ENCODE data around the gene GPC5. TPM values are rescaled to one million over a fixed set of nuclear protein-coding genes. Genes with fewer than 3 reads are reported as not detected.
"Not testable (repeated sequence)": the region's sequence is repeated elsewhere in the genome, so short reads cannot be mapped to it uniquely, and the experiment has no call there.

Gene GPC5
- total and polyA plus RNA-seq, 4 donors, result 0.51 to 22.4 (median 2.0) TPM

- no peak for TF ChIP-seq FOXA1 (IDR thresholded peaks at IDR 0.05)
- no peak for TF ChIP-seq RXRA (IDR thresholded peaks at IDR 0.05)
- TF ChIP-seq HNF4A (conservative IDR thresholded peaks at IDR 0.05), result no peak
- no peak for TF ChIP-seq HNF4G (IDR thresholded peaks at IDR 0.05)
- no peak for TF ChIP-seq CTCF (IDR thresholded peaks at IDR 0.05; ENCODE audit: low read depth, low read length, missing input control)
- TF ChIP-seq YY1 (IDR thresholded peaks at IDR 0.05), result no peak
- no peak for TF ChIP-seq TAF1 (conservative IDR thresholded peaks at IDR 0.05)
- no peak for TF ChIP-seq EGR1 (IDR thresholded peaks at IDR 0.05; ENCODE audit: low read depth in 2 of 2)
- no peak for TF ChIP-seq MAX (IDR thresholded peaks at IDR 0.05)
- TF ChIP-seq JUND (IDR thresholded peaks at IDR 0.05), result no peak
- TF ChIP-seq REST (IDR thresholded peaks at IDR 0.05), result no peak
- WGBS, result 73% methylated on average over 2 of the region's 2 CpGs
- Histone ChIP-seq H3K36me3 (ENCODE audit: control insufficient read depth in 4 of 4, insufficient read depth in 3 of 4, low read depth in 1 of 4, low read length in 3 of 4) (no peaks in the 10 kb centered on the region), H3K27ac (ENCODE audit: low read depth in 1 of 2, low read length in 2 of 2) (no peak overlapping the region), H3K9me3 (ENCODE audit: control insufficient read depth in 4 of 4, low read length in 3 of 4) (peaks cover 0 to 6% (median 0%) of the 10 kb centered on the region in 4 donors), H3K4me3 (ENCODE audit: low read depth in 1 of 3, low read length in 3 of 3) (no peak overlapping the region), H3K27me3 (ENCODE audit: control insufficient read depth in 4 of 4, insufficient read depth in 4 of 4, low read length in 3 of 4) (no peaks in the 10 kb centered on the region), H3K9ac (ENCODE audit: low read depth in 1 of 2, low read length in 2 of 2) (no peak overlapping the region), H3K4me1 (ENCODE audit: control insufficient read depth in 4 of 4, insufficient read depth in 4 of 4, low read length in 3 of 4) (no peaks in the 10 kb centered on the region)
- DNase-seq (ENCODE audit: low spot score), result no peak
These were observed 1340.9 kb downstream of the GPC5 start for GRCh38 chr13:92739306-92739818.

DNA sequence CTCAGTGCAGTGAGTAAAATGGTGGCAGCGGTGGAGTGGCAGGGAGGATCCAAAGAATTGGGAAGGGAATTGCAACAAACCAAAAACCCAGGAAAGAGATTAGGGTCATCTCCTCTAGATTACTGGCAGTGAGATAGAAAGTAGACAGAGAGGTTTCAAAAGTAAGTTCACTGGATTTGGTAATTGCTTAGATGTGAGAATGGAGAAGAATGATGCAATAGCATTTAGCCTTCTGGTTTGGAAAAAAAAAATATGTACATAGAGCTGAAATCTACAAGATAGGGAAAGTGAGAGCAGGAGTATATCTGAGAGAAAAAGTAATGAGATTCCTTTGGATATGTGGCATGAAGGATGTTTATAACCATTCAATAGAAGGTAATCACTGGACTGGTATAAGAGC lies 1345.6 kb downstream of the GPC5 start:
- H3K9ac ChIP-seq (ENCODE audit: low read depth in 1 of 2, low read length in 2 of 2), result no peak overlapping the region
- DNase-seq (ENCODE audit: low spot score), result no peak
- TF ChIP-seq YY1 (IDR thresholded peaks at IDR 0.05), result no peak
- H3K27ac ChIP-seq (ENCODE audit: low read depth in 1 of 2, low read length in 2 of 2), result no peak overlapping the region
- H3K27me3 ChIP-seq (ENCODE audit: control insufficient read depth in 4 of 4, insufficient read depth in 4 of 4, low read length in 3 of 4), result no peaks in the 10 kb centered on the region
- H3K9me3 ChIP-seq (ENCODE audit: control insufficient read depth in 4 of 4, low read length in 3 of 4), result no peaks in the 10 kb centered on the region
- H3K4me1 ChIP-seq (ENCODE audit: control insufficient read depth in 4 of 4, insufficient read depth in 4 of 4, low read length in 3 of 4), result no peaks in the 10 kb centered on the region
- no peak overlapping the region for H3K4me3 ChIP-seq (ENCODE audit: low read depth in 1 of 3, low read length in 3 of 3)
- H3K36me3 ChIP-seq (ENCODE audit: control insufficient read depth in 4 of 4, insufficient read depth in 3 of 4, low read depth in 1 of 4, low read length in 3 of 4), result no peaks in the 10 kb centered on the region
- 96% methylated on average over 1 of the region's 1 CpG for WGBS

DNA sequence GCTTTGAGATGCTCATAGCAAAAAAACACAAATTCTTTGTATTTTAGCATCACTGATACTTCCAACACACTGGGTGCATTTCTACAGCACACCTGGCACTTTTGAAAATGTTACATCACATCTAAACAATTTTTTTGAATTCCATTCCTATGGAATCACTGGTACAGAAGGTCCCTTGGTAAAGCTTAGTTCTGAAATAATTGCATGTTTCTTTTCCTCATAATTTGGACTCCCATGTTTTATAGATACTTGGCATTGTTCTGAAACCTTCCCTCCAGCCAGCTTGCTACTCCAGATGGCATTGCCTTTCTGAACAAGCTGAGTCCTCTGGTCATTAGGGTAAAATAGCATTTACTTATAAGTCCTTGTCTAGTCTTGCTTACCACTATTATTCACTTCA lies 1346.8 kb downstream of the GPC5 start:
- H3K27ac ChIP-seq (ENCODE audit: low read depth in 1 of 2, low read length in 2 of 2), result no peak overlapping the region
- TF ChIP-seq HNF4G (IDR thresholded peaks at IDR 0.05), result no peak
- no peak for TF ChIP-seq RAD21 (IDR thresholded peaks at IDR 0.05)
- TF ChIP-seq GABPA (IDR thresholded peaks at IDR 0.05 in 1 of 2, conservative IDR thresholded peaks at IDR 0.05 in 1 of 2), result no peak
- TF ChIP-seq SP1 (IDR thresholded peaks at IDR 0.05), result no peak
- TF ChIP-seq MAX (IDR thresholded peaks at IDR 0.05), result no peak
- TF ChIP-seq RXRA (IDR thresholded peaks at IDR 0.05), result no peak
- no peak for TF ChIP-seq TAF1 (conservative IDR thresholded peaks at IDR 0.05)
- TF ChIP-seq, protein P1, sequence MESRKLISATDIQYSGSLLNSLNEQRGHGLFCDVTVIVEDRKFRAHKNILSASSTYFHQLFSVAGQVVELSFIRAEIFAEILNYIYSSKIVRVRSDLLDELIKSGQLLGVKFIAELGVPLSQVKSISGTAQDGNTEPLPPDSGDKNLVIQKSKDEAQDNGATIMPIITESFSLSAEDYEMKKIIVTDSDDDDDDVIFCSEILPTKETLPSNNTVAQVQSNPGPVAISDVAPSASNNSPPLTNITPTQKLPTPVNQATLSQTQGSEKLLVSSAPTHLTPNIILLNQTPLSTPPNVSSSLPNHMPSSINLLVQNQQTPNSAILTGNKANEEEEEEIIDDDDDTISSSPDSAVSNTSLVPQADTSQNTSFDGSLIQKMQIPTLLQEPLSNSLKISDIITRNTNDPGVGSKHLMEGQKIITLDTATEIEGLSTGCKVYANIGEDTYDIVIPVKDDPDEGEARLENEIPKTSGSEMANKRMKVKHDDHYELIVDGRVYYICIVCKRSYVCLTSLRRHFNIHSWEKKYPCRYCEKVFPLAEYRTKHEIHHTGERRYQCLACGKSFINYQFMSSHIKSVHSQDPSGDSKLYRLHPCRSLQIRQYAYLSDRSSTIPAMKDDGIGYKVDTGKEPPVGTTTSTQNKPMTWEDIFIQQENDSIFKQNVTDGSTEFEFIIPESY (IDR thresholded peaks at IDR 0.05), result no peak
- no peak for TF ChIP-seq FOXA2 (IDR thresholded peaks at IDR 0.05)
- no peaks in the 10 kb centered on the region for H3K36me3 ChIP-seq (ENCODE audit: control insufficient read depth in 4 of 4, insufficient read depth in 3 of 4, low read depth in 1 of 4, low read length in 3 of 4)
- H3K4me3 ChIP-seq (ENCODE audit: low read depth in 1 of 3, low read length in 3 of 3), result no peak overlapping the region
- no peaks in the 10 kb centered on the region for H3K9me3 ChIP-seq (ENCODE audit: control insufficient read depth in 4 of 4, low read length in 3 of 4)
- no peaks in the 10 kb centered on the region for H3K27me3 ChIP-seq (ENCODE audit: control insufficient read depth in 4 of 4, insufficient read depth in 4 of 4, low read length in 3 of 4)
- H3K9ac ChIP-seq (ENCODE audit: low read depth in 1 of 2, low read length in 2 of 2), result no peak overlapping the region
- no peaks in the 10 kb centered on the region for H3K4me1 ChIP-seq (ENCODE audit: control insufficient read depth in 4 of 4, insufficient read depth in 4 of 4, low read length in 3 of 4)
- no peak for DNase-seq (ENCODE audit: low spot score)

DNA sequence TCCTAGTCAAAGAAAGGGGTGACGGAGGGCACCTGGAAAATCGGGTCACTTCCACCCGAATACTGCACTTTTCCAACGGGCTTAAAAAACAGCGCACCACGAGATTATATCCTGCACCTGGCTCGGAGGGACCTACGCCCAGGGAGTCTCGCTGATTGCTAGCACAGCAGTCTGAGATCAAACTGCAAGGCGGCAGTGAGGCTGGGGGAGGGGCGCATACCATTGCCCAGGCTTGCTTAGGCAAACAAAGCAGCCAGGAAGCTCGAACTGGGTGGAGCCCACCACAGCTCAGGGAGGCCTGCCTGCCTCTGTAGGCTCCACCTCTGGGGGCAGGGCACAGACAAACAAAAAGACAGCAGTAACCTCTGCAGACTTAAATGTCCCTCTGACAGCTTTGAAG lies 1354.3 kb downstream of the GPC5 start:
- H3K4me3 ChIP-seq (ENCODE audit: low read depth in 1 of 3, low read length in 3 of 3); H3K9ac ChIP-seq (ENCODE audit: low read depth in 1 of 2, low read length in 2 of 2); DNase-seq (ENCODE audit: low spot score); H3K9me3 ChIP-seq (ENCODE audit: control insufficient read depth in 4 of 4, low read length in 3 of 4); H3K36me3 ChIP-seq (ENCODE audit: control insufficient read depth in 4 of 4, insufficient read depth in 3 of 4, low read depth in 1 of 4, low read length in 3 of 4); H3K4me1 ChIP-seq (ENCODE audit: control insufficient read depth in 4 of 4, insufficient read depth in 4 of 4, low read length in 3 of 4); H3K27me3 ChIP-seq (ENCODE audit: control insufficient read depth in 4 of 4, insufficient read depth in 4 of 4, low read length in 3 of 4); H3K27ac ChIP-seq (ENCODE audit: low read depth in 1 of 2, low read length in 2 of 2): not testable (repeated sequence)
- 79% methylated on average over 12 of the region's 12 CpGs for WGBS
